ENCODE results near the gene AK9. TPM values are rescaled to one million over a fixed set of nuclear protein-coding genes. Genes with fewer than 3 reads are reported as not detected.

The AK9 gene
- total and polyA plus RNA-seq, 4 donors: 1.1 to 5.3 (median 3.8) TPM

DNA sequence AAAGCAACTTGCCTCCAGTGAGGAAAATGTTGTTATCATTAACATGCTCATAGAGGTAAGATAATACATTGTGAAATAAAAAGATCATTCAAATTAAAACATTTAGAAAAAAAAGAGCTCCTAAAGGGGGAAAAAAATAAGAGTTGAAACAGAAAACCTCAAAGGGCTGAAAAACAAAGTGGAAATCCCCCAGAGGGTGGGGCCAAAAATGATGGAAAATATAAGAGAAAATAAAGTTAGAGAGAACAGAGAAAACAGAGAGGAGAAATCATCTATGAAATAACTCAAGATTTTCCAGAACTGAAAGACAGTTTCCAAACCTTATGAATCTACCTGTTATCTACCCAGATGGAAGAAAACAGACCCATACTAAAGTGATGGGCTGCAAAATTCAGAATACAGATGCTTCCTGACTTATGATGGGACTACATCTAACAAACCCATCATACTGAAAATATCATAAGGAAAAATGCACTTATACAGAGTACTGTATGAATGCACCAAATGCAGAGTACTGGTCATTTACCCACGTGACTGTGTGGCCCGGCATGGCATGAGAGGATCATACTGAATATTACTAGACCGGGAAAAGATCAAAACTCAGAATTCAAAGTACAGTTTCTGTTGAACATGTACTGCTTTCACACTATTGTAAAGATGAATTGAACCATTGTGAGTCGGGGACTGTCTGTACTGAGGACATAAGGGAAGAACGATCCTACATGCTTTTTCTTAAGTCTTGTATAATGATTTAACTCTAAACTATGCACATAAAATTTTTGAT is 212.0 kb downstream of the AK9 start:
- WGBS: 87% methylated on average over 5 of the region's 5 CpGs
- H3K27me3 ChIP-seq (ENCODE audit: control insufficient read depth in 4 of 4, insufficient read depth in 4 of 4, low read length in 3 of 4): no peaks in the 10 kb centered on the region
- peaks cover 2 to 12% (median 5%) of the 10 kb centered on the region in 4 donors for H3K36me3 ChIP-seq (ENCODE audit: control insufficient read depth in 4 of 4, insufficient read depth in 3 of 4, low read depth in 1 of 4, low read length in 3 of 4)
- H3K27ac ChIP-seq (ENCODE audit: low read depth in 1 of 2, low read length in 2 of 2): no peak overlapping the region
- DNase-seq (ENCODE audit: low spot score): no peak
- H3K4me1 ChIP-seq (ENCODE audit: control insufficient read depth in 4 of 4, insufficient read depth in 4 of 4, low read length in 3 of 4): peaks cover 0 to 24% (median 7%) of the 10 kb centered on the region in 4 donors
- H3K9me3 ChIP-seq (ENCODE audit: control insufficient read depth in 4 of 4, low read length in 3 of 4): no peaks in the 10 kb centered on the region
- H3K4me3 ChIP-seq (ENCODE audit: low read depth in 1 of 3, low read length in 3 of 3): no peak overlapping the region
- H3K9ac ChIP-seq (ENCODE audit: low read depth in 1 of 2, low read length in 2 of 2): no peak overlapping the region
- TF ChIP-seq, protein P1, sequence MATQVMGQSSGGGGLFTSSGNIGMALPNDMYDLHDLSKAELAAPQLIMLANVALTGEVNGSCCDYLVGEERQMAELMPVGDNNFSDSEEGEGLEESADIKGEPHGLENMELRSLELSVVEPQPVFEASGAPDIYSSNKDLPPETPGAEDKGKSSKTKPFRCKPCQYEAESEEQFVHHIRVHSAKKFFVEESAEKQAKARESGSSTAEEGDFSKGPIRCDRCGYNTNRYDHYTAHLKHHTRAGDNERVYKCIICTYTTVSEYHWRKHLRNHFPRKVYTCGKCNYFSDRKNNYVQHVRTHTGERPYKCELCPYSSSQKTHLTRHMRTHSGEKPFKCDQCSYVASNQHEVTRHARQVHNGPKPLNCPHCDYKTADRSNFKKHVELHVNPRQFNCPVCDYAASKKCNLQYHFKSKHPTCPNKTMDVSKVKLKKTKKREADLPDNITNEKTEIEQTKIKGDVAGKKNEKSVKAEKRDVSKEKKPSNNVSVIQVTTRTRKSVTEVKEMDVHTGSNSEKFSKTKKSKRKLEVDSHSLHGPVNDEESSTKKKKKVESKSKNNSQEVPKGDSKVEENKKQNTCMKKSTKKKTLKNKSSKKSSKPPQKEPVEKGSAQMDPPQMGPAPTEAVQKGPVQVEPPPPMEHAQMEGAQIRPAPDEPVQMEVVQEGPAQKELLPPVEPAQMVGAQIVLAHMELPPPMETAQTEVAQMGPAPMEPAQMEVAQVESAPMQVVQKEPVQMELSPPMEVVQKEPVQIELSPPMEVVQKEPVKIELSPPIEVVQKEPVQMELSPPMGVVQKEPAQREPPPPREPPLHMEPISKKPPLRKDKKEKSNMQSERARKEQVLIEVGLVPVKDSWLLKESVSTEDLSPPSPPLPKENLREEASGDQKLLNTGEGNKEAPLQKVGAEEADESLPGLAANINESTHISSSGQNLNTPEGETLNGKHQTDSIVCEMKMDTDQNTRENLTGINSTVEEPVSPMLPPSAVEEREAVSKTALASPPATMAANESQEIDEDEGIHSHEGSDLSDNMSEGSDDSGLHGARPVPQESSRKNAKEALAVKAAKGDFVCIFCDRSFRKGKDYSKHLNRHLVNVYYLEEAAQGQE (IDR thresholded peaks at IDR 0.05): no peak
- TF ChIP-seq TAF1 (conservative IDR thresholded peaks at IDR 0.05): no peak
- TF ChIP-seq JUND (IDR thresholded peaks at IDR 0.05): no peak
- TF ChIP-seq HNF4A (conservative IDR thresholded peaks at IDR 0.05): no peak
- TF ChIP-seq, protein P2, sequence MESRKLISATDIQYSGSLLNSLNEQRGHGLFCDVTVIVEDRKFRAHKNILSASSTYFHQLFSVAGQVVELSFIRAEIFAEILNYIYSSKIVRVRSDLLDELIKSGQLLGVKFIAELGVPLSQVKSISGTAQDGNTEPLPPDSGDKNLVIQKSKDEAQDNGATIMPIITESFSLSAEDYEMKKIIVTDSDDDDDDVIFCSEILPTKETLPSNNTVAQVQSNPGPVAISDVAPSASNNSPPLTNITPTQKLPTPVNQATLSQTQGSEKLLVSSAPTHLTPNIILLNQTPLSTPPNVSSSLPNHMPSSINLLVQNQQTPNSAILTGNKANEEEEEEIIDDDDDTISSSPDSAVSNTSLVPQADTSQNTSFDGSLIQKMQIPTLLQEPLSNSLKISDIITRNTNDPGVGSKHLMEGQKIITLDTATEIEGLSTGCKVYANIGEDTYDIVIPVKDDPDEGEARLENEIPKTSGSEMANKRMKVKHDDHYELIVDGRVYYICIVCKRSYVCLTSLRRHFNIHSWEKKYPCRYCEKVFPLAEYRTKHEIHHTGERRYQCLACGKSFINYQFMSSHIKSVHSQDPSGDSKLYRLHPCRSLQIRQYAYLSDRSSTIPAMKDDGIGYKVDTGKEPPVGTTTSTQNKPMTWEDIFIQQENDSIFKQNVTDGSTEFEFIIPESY (IDR thresholded peaks at IDR 0.05): no peak
- TF ChIP-seq, protein P3, sequence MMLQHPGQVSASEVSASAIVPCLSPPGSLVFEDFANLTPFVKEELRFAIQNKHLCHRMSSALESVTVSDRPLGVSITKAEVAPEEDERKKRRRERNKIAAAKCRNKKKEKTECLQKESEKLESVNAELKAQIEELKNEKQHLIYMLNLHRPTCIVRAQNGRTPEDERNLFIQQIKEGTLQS (IDR thresholded peaks at IDR 0.05): no peak
- TF ChIP-seq, protein P4, sequence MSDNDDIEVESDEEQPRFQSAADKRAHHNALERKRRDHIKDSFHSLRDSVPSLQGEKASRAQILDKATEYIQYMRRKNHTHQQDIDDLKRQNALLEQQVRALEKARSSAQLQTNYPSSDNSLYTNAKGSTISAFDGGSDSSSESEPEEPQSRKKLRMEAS (IDR thresholded peaks at IDR 0.05): no peak
- TF ChIP-seq FOXA1 (IDR thresholded peaks at IDR 0.05): no peak
- no peak for TF ChIP-seq HNF4G (IDR thresholded peaks at IDR 0.05)
- TF ChIP-seq GABPA (IDR thresholded peaks at IDR 0.05 in 1 of 2, conservative IDR thresholded peaks at IDR 0.05 in 1 of 2): no peak
- no peak for TF ChIP-seq NR2F2 (IDR thresholded peaks at IDR 0.05)
- no peak for TF ChIP-seq RXRA (IDR thresholded peaks at IDR 0.05)
- TF ChIP-seq SP1 (IDR thresholded peaks at IDR 0.05): no peak
- TF ChIP-seq, protein P5, sequence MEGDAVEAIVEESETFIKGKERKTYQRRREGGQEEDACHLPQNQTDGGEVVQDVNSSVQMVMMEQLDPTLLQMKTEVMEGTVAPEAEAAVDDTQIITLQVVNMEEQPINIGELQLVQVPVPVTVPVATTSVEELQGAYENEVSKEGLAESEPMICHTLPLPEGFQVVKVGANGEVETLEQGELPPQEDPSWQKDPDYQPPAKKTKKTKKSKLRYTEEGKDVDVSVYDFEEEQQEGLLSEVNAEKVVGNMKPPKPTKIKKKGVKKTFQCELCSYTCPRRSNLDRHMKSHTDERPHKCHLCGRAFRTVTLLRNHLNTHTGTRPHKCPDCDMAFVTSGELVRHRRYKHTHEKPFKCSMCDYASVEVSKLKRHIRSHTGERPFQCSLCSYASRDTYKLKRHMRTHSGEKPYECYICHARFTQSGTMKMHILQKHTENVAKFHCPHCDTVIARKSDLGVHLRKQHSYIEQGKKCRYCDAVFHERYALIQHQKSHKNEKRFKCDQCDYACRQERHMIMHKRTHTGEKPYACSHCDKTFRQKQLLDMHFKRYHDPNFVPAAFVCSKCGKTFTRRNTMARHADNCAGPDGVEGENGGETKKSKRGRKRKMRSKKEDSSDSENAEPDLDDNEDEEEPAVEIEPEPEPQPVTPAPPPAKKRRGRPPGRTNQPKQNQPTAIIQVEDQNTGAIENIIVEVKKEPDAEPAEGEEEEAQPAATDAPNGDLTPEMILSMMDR (IDR thresholded peaks at IDR 0.05; ENCODE audit: low read depth, low read length, missing input control): no peak
- no peak for TF ChIP-seq EGR1 (IDR thresholded peaks at IDR 0.05; ENCODE audit: low read depth in 2 of 2)
- TF ChIP-seq FOXA2 (IDR thresholded peaks at IDR 0.05): no peak
- no peak for TF ChIP-seq RAD21 (IDR thresholded peaks at IDR 0.05)
- TF ChIP-seq YY1 (IDR thresholded peaks at IDR 0.05): no peak
